ENCODE measurements around the gene SLC35G3. TPM values are rescaled to one million over a fixed set of nuclear protein-coding genes. Genes with fewer than 3 reads are reported as not detected.

Gene SLC35G3
- polyA plus RNA-seq, 3 donors: not detected

GRCh38 chr17:35241520-35241919 is 47.3 kb upstream of the SLC35G3 start:
- Histone ChIP-seq H3K4me1 (ENCODE audit: control insufficient read depth in 1 of 2, insufficient read depth in 2 of 2, low read length in 2 of 2) (peaks cover 30 to 46% of the 10 kb centered on the region in 2 donors), H3K9me3 (replicated peaks in 1 of 2; ENCODE audit: control insufficient read depth in 1 of 2, insufficient read depth in 1 of 2, low read length in 2 of 2) (no peaks in the 10 kb centered on the region), H3K4me3 (replicated peaks in 1 of 3; ENCODE audit: low read depth in 2 of 3, low read length in 3 of 3) (peak overlapping the region in 2 of 3 experiments; percentile 86 to 94), H3K79me2 (ENCODE audit: insufficient read depth, low read length) (peaks cover 28% of the 10 kb centered on the region), H3K36me3 (replicated peaks in 1 of 2; ENCODE audit: control insufficient read depth in 1 of 2, insufficient read depth in 2 of 2, low read length in 2 of 2) (no peaks in the 10 kb centered on the region), H3K27ac (ENCODE audit: low read depth in 1 of 2, low read length in 2 of 2) (peak overlapping the region; percentile 94 to 97), H2AFZ (ENCODE audit: insufficient read depth, low read depth, low read length, poor library complexity, severe bottlenecking) (peak overlapping the region; percentile 77), H3K27me3 (ENCODE audit: control insufficient read depth in 2 of 2, insufficient read depth in 2 of 2, low read length in 2 of 2) (no peaks in the 10 kb centered on the region), H3K4me2 (replicated peaks; ENCODE audit: extremely low read depth, low read length, poor library complexity, severe bottlenecking) (peak overlapping the region; percentile 85), H3K9ac (ENCODE audit: insufficient read depth, low read length, poor library complexity, severe bottlenecking) (peak overlapping the region; percentile 92), H4K20me1 (ENCODE audit: insufficient read depth, low read length) (peaks cover 22% of the 10 kb centered on the region)
- WGBS (ENCODE audit: insufficient coverage): 90% methylated on average over 17 of the region's 19 CpGs
- Mint-ChIP-seq H3K36me3 (peaks cover 4 to 8% of the 10 kb centered on the region in 2 donors), H3K27ac (peak overlapping the region in 6 of 7 donors; percentile 74 to 99 (median 97)), H3K4me1 (peaks cover 37% of the 10 kb centered on the region), H3K27me3 (ENCODE audit: low read depth in 3 of 3) (peaks cover 9 to 15% (median 12%) of the 10 kb centered on the region in 3 donors), H3K9me3 (no peaks in the 10 kb centered on the region), H3K4me3 (peak overlapping the region; percentile 95 to 97)
- TF ChIP-seq CTCF (IDR thresholded peaks at IDR 0.05): no peak
- DNase-seq: no peak
- intact Hi-C loops (cut with micrococcal nuclease): loop anchor here in 1 of 2 donors (5.0 kb wide), 2 partner anchors 54 to 301 kb away; no protein-coding TSS in a partner anchor

DNA sequence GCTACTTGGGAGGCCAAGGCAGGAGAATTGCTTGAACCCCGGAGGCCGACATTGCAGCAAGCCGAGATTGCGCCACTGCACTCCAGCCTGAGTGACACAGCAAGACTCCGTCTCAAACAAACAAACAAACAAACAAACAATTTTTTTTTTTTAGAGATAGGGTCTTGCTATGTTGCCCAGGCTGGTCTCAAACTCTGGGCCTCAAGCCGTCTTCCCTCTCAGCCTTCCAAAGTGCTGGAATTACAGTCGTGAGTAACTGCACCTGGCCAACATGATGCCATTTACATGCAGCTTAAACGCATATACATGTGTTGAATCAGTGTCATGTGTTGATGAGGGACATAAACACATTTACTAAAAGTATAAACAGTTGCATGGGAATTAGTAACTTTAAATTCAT is 46.7 kb upstream of the SLC35G3 start:
- Mint-ChIP-seq H3K27ac (no peak overlapping the region), H3K4me1 (peaks cover 42% of the 10 kb centered on the region), H3K36me3 (peaks cover 4 to 8% of the 10 kb centered on the region in 2 donors), H3K4me3 (peak overlapping the region in 1 of 2 donors; percentile 26), H3K9me3 (no peaks in the 10 kb centered on the region), H3K27me3 (ENCODE audit: low read depth in 3 of 3) (peaks cover 9 to 16% (median 12%) of the 10 kb centered on the region in 3 donors)
- intact Hi-C loops (cut with micrococcal nuclease): loop anchor here in 1 of 2 donors (5.0 kb wide), 2 partner anchors 54 to 301 kb away; no protein-coding TSS in a partner anchor
- Histone ChIP-seq H4K20me1 (ENCODE audit: insufficient read depth, low read length) (peaks cover 20% of the 10 kb centered on the region), H3K9ac (ENCODE audit: insufficient read depth, low read length, poor library complexity, severe bottlenecking) (no peak overlapping the region), H3K36me3 (replicated peaks in 1 of 2; ENCODE audit: control insufficient read depth in 1 of 2, insufficient read depth in 2 of 2, low read length in 2 of 2) (no peaks in the 10 kb centered on the region), H3K4me1 (ENCODE audit: control insufficient read depth in 1 of 2, insufficient read depth in 2 of 2, low read length in 2 of 2) (peaks cover 33 to 49% of the 10 kb centered on the region in 2 donors), H3K27me3 (ENCODE audit: control insufficient read depth in 2 of 2, insufficient read depth in 2 of 2, low read length in 2 of 2) (no peaks in the 10 kb centered on the region), H2AFZ (ENCODE audit: insufficient read depth, low read depth, low read length, poor library complexity, severe bottlenecking) (no peak overlapping the region), H3K4me2 (replicated peaks; ENCODE audit: extremely low read depth, low read length, poor library complexity, severe bottlenecking) (no peak overlapping the region), H3K4me3 (replicated peaks in 1 of 3; ENCODE audit: low read depth in 2 of 3, low read length in 3 of 3) (no peak overlapping the region), H3K27ac (ENCODE audit: low read depth in 1 of 2, low read length in 2 of 2) (no peak overlapping the region), H3K9me3 (replicated peaks in 1 of 2; ENCODE audit: control insufficient read depth in 1 of 2, insufficient read depth in 1 of 2, low read length in 2 of 2) (no peaks in the 10 kb centered on the region), H3K79me2 (ENCODE audit: insufficient read depth, low read length) (peaks cover 24% of the 10 kb centered on the region)
- TF ChIP-seq CTCF (IDR thresholded peaks at IDR 0.05): no peak
- no peak for DNase-seq
- 83% methylated on average over 2 of the region's 8 CpGs for WGBS (ENCODE audit: insufficient coverage)
